Astrocyte (in vitro differentiated cells and primary cell): ENCODE measurements around the gene KCNJ11.

Experiments
- EZH2 ChIP-seq: IDR thresholded peaks from 2 replicates; pipeline ENCODE4 v1.6.1; 2012; ENCODE audit warnings: mild to moderate bottlenecking, low read length, inconsistent platforms; ENCODE audit not compliant: insufficient read depth
- TF ChIP-seq, protein P1 (sequence below): IDR thresholded peaks from 2 replicates; pipeline ENCODE4 v1.5.1; 2011; ENCODE audit warnings: low read depth, mild to moderate bottlenecking, inconsistent platforms, low read length, moderate library complexity; ENCODE audit not compliant: insufficient read depth

DNA sequence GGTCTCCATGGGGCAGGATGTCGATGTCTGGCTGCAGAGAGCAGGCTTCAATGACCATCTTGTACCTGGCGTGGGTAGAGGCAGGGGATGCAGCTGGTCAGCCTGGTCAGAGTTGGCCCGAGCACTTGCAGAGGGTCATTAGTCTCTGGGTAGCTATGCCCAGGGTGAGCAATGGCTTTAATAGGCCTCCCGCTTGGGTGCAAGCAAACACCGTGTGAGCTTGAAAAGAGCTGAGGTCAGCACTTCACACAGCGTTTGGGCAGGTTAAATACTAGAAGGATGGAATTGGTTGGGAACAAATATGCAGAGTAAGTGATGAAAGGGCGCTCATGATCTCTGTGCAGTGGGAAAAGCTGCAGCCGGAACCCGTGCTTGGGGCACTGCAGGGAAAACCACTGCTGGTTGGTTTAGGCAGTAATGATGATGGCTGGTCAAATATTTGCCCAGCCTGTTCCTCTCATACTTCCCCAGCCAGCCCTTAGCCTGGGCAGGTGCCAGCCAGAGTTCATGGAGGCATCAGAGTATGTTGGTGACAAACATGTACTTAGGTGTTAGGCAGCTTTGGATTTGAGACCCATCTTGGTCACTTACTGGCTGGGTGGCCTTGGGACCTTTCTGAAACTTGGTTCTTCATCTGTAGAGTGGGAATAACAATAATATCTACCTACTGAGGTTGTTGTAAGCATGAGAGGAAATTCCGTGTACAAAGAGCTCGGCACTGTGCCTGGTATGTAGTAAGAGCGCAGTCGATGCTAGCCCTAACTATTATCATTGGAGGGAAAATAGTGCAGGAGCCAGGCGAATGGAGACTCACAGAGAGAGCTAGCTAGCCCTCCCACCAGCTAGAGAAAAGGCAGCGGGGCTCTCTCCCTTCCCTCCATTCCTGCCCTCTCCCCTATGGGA is 25.2 kb upstream of the KCNJ11 start:
- no peak for TF ChIP-seq EZH2
- TF ChIP-seq, protein P1, sequence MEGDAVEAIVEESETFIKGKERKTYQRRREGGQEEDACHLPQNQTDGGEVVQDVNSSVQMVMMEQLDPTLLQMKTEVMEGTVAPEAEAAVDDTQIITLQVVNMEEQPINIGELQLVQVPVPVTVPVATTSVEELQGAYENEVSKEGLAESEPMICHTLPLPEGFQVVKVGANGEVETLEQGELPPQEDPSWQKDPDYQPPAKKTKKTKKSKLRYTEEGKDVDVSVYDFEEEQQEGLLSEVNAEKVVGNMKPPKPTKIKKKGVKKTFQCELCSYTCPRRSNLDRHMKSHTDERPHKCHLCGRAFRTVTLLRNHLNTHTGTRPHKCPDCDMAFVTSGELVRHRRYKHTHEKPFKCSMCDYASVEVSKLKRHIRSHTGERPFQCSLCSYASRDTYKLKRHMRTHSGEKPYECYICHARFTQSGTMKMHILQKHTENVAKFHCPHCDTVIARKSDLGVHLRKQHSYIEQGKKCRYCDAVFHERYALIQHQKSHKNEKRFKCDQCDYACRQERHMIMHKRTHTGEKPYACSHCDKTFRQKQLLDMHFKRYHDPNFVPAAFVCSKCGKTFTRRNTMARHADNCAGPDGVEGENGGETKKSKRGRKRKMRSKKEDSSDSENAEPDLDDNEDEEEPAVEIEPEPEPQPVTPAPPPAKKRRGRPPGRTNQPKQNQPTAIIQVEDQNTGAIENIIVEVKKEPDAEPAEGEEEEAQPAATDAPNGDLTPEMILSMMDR, result no peak
